RPMI7951 (cell line): ENCODE results near the gene CCDC127. TPM values are rescaled to one million over a fixed set of nuclear protein-coding genes. Genes with fewer than 3 reads are reported as not detected.
"Not testable (repeated sequence)": the region's sequence is repeated elsewhere in the genome, so short reads cannot be mapped to it uniquely, and the experiment has no call there.

ENCODE experiments used
- DNase-seq: peaks from one replicate; pipeline ENCODE4 v3.0.0-alpha.2; 2012; ENCODE audit warnings: low read depth
- total RNA-seq: library from RNA; depleted of rRNA; stranded (reverse); fragments of >200 nt; shearing (Covaris generic); gene quantifications from 2 replicates; pipeline ENCODE4 v1.2.3, GENCODE V29; 2014; rRNA removed

The CCDC127 gene, protein sequence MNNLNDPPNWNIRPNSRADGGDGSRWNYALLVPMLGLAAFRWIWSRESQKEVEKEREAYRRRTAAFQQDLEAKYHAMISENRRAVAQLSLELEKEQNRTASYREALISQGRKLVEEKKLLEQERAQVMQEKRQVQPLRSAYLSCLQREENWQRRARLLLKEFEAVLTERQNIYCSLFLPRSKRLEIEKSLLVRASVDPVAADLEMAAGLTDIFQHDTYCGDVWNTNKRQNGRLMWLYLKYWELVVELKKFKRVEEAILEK
- 3.4 and 3.8 TPM in 2 replicates for total RNA-seq

DNA sequence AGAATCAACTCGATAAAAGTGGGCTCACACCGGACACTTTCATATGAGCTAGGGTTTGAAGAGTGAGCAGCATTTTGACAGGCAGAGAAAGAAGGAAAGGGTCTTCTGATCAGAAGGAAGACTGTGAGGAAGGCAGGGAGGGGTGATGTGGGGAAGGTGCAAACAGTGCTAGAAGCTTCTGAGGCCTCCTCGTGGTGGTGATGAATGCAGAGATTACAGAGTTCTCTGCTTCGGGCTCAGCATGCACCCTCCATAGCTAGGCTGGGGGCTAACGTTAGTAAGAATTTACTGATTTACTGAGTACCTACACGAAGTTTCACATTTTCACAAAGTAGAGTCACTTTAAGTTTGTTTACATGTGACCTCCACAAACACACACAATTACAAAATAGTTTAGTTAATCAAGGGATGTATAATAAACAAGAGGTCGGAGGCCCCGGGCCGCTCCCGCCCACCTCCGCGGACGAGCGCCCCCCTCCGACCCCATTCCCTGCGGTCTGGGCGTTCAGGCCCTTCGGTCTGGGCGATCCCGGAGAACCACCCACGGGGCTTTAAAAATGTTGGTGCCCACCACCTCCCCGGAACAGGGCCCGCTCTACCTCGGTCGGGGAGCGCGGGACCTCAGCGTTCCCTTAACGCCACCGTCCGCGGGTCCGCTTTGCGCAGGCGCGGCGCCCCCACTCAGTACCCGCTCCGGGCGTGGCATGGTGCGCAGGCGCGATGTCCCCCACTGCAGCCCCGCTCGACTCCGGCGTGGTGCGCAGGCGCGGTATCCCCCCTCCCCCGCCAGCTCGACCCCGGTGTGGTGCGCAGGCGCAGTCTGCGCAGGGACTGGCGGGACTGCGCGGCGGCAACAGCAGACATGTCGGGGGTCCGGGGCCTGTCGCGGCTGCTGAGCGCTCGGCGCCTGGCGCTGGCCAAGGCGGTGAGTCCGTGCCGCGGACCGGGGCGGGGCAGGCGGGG lies at the start of gene CCDC127, which contains the start of gene SDHA:
CCDC127 (minus strand) TSS at position 660 of the 963 bp plus-strand sequence. CDS start 1,304 bp downstream, outside the sequence.
SDHA (plus strand) TSS at position 827 of the 963 bp plus-strand sequence; CDS start at position 863, 36 bp downstream.
- peak; percentile 82 for DNase-seq

DNA sequence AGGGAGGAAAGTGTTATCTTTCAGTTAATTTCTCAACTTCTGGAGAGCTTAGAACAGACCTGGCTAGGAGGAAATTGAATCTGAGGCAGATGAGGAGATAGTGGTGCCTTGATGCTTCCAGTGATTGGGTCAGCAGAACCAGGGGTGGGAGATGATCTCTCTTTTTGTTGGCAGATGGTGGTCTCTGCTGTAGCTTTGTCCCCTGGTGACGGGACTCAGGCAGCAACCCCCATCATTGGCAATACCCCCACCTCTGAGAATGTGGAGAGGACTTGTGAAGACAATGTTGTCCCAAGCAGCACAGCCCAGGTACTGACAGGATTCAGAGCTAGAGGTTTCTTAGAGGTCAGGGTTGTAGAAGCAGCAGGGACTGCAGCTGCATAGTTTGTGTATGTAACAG lies 49.8 kb upstream of the CCDC127 start:
- DNase-seq, result no peak

GRCh38 chr5:266311-267026 lies 48.5 kb upstream of the CCDC127 start:
- not testable (repeated sequence) for DNase-seq

DNA sequence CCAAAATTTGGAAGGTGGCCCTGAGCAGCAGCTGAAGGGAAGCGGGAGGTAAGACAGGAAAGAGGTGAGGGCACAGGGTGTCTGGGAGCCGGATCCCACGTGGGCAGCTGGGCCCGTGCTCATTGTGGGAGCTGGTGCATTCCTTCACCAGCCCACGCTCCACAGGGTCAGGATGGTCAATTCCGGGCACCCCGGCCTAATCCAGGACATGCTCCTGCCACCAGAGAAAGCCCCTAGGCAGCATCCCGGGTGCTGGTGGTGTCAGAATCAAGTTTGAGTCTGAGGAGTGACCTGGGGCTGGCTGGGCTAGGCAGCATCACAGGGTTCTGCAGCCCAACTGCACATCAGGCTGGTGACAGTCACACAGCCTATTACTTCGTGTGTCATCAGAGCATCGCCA lies 46.4 kb upstream of the CCDC127 start:
- DNase-seq, result no peak

GRCh38 chr5:263275-263974 lies 45.5 kb upstream of the CCDC127 start:
- peak; percentile 64 for DNase-seq

GRCh38 chr5:257148-257547 lies 39.2 kb upstream of the CCDC127 start:
- no peak for DNase-seq

GRCh38 chr5:256347-256746 lies 38.4 kb upstream of the CCDC127 start:
- not testable (repeated sequence) for DNase-seq

GRCh38 chr5:255116-255515 lies 37.2 kb upstream of the CCDC127 start:
- DNase-seq, result not testable (repeated sequence)

DNA sequence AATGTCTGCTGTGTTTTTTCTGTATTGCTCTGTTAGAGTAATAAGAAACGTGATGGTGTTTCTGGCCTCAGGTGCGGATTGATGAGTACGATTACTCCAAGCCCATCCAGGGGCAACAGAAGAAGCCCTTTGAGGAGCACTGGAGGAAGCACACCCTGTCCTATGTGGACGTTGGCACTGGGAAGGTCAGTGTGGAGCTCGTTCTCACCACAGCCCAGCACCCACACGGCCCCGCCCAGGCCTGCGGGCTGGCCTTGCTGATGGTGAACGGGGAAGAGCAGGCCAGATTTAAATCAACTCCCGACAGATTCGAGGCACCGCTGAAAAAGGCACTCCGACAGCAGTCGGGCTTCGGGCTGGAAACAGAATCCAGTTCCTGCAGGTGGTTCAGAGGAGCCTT lies 36.4 kb upstream of the CCDC127 start:
- DNase-seq, result not testable (repeated sequence)

DNA sequence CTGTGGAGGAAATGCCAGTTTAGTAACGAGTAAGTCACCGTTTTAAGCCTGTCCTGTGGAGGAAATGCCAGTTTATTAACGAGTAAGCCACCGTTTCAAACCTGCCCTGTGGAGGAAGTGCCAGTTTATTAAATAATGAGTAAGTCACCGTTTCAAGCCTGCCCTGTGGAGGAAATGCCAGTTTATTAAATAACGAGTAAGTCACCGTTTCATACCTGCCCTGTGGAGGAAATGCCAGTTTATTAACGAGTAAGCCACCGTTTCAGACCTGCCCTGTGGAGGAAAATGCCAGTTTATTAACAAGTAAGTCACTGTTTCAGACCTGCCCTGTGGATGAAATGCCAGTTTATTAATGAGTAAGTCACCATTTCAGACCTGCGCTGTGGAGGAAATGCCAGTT lies 34.6 kb upstream of the CCDC127 start:
- DNase-seq, result no peak

- not testable (repeated sequence) for DNase-seq
Observed at GRCh38 chr5:251975-252374, 34.0 kb upstream of the CCDC127 start.

GRCh38 chr5:251538-251937 lies 33.6 kb upstream of the CCDC127 start:
- not testable (repeated sequence) for DNase-seq

- not testable (repeated sequence) for DNase-seq
Observed at GRCh38 chr5:251016-251415, 33.1 kb upstream of the CCDC127 start.

DNA sequence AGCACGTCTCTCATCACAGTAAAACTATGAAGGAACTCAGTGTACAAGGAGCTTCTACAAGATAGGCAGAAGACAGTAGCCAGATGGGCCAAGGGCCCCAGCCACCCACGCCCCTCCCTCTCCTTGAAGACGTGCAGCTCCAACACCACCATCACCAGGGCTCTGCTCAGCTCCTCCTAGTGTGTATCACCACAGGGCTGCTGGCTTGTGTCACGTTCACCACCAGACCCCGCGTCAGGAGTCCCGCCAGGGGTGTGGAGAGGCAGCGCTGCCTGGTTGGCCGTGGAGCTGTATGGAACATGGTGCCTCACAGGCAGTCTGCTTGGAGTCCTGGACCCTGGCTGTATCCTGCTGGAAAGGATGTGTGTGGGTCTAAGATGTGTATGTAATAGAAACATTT lies 32.4 kb upstream of the CCDC127 start:
- DNase-seq, result not testable (repeated sequence)

DNA sequence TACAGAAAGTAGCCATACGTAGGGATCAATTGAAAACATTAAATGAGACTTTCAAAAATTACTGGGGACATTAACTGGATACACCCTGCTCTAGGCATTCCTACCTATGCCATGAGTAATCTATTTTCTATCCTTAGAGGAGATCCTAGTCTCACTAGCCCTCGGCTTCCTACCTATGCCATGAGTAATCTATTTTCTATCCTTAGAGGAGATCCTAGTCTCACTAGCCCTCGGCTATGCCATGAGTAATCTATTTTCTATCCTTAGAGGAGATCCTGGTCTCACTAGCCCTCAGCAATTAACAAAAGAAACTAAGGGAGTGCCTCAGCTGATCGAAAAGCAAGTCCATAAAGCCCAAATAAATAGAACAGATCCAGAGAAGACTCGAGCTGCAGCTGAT lies 27.8 kb upstream of the CCDC127 start:
- DNase-seq, result not testable (repeated sequence)

DNA sequence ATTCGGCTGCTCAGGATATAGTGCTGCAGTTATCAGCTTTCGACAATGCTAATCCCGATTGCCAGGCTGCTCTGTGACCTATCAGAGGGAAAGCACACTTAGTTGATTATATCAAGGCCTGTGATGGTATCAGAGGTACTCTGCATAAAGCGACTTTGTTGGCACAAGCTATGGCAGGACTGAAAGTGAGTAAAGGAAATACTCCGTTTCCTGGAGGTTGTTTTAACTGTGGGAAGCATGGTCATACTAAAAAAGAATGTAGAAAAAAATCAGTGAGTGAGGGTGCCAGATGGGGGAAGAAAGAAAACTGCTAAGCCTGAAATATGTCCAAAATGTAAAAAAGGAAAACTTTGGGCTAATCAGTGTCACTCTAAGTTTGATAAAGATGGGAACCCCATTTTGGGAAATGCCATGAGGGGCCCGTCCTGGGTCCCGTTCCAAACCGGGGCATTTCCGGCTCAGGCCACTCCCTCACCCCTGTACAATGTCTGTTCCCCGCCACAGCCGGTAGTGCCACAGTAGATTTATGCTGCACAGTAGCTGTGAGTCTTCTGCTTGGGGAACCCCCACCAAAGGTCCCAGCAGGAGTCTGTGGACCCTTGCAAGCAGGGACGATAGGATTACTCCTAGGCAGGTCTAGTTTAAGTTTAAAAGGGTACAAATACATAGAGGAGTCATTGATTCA lies 25.9 kb upstream of the CCDC127 start:
- DNase-seq, result not testable (repeated sequence)

DNA sequence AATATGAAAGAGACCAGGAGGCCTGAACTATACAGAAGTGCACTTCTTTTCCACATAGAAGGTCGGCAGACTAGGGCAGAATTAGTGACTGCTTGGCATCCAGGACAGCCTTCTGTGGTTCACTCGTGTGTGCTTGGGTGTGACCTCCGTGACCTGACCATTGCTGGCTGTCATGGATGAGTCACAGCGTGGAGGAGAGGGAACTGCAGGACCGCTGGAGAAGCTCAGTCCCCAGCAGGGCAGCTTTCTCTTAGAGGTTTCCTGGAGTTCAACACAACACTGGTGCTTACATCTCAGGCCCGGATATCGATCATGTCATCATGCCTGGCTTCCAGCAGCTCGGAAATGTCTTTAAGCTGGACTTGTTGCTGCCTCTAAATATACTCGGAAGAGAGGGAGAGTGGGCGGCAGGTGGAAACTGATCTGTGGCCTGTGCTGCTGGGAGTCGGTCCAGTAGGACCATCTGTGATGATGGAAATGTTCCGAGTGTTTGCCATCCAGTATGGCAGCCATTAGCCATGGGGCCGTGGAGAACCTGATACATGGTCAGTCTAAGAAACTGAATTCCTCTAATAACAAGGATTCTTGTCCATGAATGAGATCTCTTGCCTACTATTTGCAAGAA lies 23.2 kb upstream of the CCDC127 start:
- peak; percentile 79 for DNase-seq

GRCh38 chr5:240550-240949 lies 22.6 kb upstream of the CCDC127 start:
- DNase-seq, result not testable (repeated sequence)

DNA sequence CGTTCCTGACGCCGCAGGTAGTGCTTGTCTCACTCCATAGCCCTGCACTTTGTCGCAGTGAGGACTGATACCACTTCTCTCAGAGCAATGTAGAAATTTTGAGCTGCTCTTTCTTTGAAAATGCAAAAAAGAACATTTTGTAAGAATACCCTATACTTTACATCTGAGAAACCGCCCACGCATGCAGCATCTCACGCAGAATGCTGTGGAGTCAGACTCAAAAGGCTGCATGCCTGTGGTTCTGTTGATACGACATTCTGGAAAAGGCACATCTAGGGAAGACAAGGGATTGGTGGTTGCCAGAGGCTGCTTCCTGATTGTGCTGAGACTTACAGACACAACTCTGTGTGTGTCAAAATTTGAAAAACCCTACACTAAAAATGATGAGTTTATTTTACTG lies 20.0 kb upstream of the CCDC127 start:
- not testable (repeated sequence) for DNase-seq

- DNase-seq, result not testable (repeated sequence)
Observed at GRCh38 chr5:235527-235926, 17.6 kb upstream of the CCDC127 start.
